ENCODE measurements around the gene OPTN.
"Not testable (repeated sequence)": the region's sequence is repeated elsewhere in the genome, so short reads cannot be mapped to it uniquely, and the experiment has no call there.

The OPTN gene

DNA sequence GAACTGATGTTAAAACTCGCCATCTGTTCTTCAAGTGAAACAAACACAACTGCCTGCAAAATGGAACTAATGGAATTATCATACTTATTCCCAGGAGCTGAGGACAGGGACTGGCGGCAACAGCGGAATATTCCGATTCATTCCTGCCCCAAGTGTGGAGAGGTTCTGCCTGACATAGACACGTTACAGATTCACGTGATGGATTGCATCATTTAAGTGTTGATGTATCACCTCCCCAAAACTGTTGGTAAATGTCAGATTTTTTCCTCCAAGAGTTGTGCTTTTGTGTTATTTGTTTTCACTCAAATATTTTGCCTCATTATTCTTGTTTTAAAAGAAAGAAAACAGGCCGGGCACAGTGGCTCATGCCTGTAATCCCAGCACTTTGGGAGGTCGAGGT is 36.7 kb downstream of the OPTN start:
- no peak for DNase-seq

DNA sequence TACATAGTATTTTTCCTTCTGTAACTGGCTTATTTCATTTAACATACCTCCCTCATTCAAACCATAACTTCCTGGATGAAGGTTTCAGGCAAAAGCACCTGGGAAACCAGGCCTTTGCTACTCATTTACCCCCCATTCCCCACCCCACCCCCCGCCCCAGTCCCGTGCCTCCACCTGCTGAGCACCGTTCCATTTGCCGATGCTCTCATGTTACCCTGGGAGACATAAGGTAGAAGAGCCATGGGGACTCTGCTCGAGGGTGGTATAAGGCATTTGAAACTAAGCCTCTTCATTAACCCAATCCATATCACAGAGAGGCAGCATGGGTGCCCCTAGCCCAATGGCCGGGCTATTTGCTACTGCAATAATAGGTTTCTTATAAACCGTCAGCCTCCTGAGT is 39.2 kb downstream of the OPTN start:
- no peak for DNase-seq

DNA sequence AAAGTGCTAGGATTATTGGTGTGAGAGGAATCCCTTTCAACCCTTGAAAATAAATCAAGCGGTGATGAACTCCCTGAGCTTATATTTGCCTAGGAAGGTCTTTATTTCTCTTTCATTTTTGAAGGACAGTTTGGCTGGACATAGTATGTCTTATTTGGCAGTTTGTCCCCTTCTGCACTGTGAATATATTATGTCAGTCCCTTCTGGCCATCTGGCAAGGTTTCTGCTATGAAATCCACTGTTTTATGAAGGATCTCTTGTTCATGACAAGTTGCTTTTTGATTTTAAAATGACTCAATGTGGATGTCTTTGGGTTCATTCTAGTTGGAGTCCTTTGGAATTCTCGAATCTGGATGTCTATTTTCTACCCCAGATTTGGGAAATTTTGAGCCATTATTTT is 39.7 kb downstream of the OPTN start:
- DNase-seq, result no peak

DNA sequence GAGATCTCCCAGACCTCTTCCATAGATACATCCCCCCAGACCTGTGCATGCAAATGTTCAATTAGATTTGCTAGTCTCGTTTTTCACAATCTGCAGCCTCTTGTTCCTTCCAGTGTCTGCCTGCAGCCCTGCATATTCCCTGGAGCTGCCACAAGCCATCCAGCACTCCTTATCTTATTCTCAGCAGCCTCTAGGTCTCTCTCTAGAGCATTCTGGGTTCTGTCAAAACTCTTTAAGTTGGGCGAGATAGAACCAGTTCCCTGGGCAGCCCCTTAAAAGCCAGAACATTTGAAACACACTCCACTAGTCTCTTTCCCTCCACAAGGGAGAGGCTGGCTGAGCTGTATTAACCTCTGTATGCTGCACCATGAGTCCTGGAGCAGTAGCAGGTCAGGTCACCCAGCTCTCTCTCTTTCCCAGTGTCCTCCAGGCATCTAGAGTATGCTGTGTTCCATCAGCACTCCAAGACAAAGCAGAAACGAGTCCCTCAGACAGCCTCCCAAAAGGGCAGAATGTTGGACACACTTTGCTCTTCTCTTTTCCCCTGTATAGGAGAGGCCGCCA is 40.7 kb downstream of the OPTN start:
- DNase-seq, result no peak

DNA sequence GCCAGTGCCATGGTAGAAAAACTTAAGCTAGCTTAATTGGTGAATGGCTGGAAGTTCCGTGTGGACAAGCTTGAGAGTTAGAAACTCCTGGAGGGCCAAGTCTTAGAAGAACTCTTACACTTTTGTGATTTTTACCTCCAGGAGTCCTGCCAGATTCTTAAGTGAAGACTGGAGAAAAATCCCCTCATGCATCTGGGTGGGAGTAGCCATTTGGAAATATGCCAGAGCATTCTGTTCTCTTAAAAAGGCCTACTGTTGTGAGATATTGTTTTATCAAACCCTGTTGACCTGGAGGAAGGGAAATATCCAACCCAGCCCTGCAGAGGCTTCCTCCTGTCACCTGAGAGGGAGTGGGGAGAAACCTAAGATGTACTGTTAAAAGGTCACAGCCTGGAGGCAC is 43.8 kb downstream of the OPTN start:
- no peak for DNase-seq

DNA sequence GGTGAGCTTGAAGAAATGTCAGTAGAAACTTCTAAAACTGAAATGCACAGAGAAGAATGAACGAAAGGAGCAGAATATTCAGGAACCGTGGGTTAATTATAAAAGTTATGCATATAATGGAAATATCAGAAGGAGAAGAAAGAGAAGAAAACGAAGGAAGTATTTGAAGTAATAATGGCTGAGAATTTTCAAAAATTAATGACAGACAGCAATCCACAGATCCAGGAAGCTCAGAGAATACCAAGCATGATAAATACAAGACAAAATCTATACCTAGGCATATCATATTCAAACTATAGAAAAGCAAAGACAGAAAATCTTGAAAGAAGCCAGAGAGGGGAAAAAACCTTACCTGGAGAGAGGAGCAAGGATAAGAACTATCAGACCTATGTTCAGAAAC is 44.9 kb downstream of the OPTN start:
- no peak for DNase-seq

DNA sequence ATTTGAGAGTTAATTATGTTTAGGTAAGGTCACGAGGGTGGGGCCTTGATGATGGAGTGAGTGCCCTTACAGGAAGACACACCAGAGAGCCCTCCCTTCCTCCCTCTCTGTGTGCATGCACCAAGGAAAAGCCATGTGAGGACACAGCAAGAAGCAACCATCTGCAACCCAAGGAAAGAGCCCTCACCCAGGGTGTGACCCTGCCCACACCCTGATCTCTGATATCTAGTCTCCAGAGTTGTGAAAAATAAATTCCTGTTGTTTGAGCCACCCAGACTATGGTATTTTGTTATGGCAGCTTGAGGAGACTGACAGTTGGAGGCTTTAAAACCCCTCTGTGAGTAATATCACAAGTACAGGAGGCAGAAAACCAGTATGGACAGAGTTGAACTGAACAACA is 46.4 kb downstream of the OPTN start:
- no peak for DNase-seq

DNA sequence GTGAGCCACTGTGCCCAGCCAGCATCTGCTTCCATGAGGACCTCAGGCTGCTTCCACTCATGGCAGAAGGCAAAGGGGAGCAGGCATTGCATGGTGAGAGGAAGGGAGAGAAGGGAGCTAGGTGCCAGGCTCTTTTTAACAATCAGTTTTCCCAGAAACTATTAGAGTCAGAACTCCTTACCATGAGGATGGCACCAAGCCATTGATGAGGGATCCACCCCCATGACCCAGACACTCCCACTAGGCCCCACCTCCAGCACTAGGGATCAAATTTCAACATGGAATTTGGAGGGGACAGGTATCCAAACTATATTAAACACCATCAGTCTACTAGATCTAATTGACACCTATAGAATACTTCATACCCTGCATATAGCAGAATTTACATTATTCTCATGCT is 47.2 kb downstream of the OPTN start:
- DNase-seq, result no peak

DNA sequence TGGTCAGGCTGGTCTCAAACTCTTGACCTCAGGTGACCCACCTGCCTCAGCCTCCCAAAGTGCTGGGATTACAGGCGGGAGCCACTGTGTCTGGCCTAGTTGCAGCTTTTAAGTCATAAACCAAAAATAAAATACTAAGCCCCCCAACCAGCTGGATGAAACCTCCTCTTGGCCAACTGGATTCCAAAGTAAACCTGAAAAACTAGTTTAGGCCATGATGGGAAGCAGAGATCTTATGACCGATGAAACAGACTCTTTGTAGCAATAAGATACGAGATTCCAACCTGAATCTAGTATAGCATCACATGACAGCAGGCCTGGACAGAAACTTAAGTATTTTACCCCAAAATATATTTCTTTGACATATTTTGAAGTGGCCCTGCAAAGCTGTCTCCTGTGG is 52.3 kb downstream of the OPTN start:
- no peak for DNase-seq

DNA sequence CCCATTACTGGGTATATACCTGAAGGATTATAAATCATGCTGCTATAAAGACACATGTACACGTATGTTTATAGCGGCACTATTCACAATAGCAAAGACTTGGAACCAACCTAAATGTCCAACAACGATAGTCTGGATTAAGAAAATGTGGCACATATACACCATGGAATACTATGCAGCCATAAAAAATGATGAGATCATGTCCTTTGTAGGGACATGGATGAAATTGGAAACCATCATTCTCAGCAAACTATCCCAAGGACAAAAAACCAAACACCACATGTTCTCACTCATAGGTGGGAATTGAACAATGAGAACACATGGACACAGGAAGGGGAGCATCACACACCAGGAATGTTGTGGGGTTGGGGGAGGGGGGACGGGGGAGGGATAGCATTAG is 55.9 kb downstream of the OPTN start:
- DNase-seq, result not testable (repeated sequence)

DNA sequence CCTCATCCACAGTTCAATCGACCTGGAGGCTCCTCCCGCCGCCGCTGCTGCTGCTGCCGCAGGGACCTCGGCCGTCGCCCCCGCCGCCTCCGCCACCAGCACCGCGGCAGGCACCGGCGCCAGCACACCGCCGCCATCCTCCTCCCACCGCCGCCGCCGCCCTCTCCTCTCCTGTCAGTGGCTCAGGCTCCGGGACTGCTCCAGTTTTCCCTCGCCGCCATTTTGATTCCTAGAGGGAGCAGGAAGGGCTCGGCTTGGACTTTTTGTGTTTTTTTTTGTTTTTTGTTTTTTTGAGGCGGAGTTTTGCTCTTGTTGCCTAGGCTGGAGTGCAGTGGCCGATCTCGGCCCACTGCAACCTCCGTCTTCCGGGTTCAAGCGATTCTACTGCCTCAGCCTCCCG is 58.4 kb downstream of the OPTN start:
- peak; percentile 13 for DNase-seq

DNA sequence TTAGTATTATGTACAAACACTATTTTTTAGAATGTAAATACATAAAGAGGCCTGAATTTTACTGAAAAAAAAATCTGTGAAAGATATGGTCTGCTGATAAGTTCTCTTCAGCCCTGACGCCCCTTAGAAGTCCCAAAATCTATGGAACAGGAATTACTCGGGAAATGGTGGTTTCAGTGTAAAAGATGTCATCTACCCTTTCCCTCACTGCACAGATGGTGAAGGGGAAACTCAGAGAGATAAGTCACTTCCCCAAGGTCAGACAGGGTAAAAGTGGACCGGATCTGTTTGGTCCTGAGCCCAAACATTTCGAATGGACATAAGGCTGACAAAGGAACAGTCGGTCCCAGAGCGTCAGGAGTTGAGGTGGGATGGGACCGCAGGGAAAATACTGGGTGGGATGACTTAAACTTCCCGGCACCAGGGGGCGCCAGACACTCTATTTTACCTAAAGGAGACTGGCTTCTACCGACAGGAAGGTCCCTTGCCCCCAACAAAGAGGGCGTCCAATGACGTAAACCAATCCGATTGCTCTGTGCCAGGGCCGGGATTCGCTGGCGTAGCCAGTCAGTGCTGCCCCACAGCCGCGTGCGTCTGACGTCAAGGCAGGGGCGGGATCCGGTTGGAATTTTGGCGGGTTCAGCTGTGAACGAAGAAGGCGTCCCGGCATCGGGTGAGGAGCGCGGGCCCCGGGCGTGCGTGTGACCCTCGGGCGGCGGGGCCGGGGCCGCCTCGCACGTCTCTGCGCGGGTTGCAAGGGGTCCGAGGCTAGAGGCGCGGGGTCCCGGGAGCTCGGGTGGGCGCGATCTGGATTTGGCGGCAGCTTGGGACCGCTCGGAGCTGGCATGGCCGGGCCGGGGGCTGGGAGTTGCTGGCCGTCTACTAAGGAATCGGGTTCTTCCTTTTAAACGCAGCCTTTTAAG is 61.2 kb downstream of the OPTN start, which contains the start of gene MCM10:
Gene MCM10 (plus strand): TSS at position 625 of the 923 bp plus-strand sequence. CDS start 2,645 bp downstream, outside the sequence.
- DNase-seq, result peak; percentile 97

DNA sequence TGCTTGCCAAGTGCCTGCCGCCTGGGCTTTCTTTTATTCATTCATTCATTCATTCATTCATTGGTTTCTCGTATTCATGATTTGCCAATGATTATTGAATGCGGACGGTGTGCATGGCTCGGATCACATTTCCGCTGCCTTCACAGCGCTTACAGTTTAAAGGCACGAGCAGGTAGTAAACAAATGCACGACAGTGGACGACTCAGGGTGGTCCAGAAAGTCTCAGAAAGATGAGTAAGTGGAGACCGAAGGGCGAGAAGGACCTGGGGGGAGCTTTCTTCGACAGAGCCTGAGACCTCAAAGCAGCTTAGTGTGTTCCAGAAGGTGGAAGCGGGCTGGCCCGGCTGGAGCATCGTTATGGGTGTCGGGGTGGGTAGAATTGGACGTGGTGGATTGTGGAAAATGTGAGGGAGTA is 61.9 kb downstream of the OPTN start:
- DNase-seq, result no peak

DNA sequence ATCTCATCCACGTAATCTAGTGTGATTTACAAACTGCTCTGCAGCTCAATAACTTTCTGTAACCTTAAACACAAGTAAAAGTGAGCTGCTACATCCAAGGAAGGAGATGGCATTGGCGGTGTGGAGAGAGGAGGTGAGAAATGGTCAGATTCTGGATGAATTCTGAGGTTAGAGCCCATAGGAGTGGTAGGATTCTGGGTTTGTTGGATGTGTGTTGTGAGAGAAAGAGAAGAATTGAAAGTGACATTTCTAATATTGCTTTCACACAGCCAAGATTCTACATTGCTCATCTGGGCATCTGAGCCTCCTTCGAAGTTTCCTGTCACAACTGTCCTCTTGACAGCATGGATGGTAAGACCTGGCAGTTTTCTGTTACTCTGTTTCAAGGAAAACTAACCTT is 63.9 kb downstream of the OPTN start:
- DNase-seq, result no peak

DNA sequence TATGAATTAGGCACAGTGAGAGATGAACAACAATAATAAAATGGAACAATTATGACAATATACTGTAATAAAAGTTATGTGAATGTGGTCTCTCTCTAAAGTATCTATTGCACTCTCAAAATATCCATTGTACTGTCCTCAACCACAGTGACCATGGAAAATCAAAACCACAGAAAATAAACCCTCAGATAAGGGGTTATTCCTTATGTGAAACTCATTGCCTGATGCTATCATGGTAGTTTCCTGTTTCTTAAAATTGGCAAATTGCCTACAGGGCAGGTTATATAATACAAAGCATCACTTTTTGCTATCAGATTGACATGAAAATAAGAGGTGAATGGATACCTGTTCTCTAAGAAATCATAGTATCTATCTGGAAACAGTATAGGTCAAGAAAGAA is 65.2 kb downstream of the OPTN start:
- DNase-seq, result no peak

DNA sequence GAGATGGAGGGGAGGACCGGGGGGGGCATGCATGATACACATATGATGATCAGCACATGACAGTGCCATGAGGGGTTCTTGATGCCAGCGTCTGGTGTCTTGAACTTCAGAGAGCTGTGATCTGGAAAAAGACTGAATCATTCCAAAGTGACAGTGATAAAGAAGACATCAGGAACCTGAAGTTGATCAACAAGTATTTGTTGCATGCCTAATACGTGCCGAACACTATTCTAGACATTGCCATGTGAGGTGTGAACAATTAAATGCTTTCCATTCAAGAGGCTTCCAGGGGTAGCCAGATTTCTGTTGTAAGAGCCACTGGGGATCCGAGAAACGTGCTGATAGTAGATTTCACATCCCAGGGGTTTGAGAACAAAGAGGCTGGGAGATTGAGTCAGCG is 67.6 kb downstream of the OPTN start:
- no peak for DNase-seq

DNA sequence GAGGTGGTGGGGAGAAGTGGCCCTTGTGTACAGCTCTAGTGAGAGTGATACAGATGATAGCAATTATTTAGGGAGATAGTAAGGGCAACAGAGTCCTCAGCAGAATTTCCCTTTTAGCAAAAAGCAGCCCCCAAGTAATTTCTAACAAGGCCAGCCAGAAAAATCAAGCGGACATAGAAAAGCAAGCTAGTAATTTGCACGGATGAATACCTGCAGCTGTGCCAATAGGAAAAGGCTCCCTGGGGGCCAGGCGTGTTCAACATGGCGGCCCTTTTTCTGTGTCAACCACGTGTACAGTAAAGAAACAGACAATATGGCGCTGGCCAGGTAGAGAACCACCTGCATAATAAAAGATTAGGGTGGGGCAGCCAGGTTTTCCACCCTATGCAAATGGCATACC is 68.8 kb downstream of the OPTN start:
- no peak for DNase-seq

DNA sequence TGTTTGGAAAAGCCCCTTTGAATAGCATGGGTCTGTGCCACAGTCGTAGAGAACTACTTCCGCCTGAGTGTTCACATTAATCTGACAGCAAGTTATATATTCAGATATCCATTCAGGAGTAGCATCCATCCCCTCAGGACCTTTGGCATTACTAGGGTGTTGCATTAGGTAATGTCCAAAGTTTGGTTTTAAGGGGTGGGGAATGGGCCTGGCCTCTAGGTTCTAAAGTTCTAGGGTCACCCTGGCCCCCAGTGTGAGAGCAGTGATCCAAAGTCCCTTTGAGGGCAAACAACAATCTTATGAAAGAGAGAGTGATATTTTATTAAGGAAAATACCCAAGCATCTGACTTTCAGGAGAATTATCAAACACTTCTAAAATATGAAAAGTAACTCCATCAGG is 73.7 kb downstream of the OPTN start:
- no peak for DNase-seq

DNA sequence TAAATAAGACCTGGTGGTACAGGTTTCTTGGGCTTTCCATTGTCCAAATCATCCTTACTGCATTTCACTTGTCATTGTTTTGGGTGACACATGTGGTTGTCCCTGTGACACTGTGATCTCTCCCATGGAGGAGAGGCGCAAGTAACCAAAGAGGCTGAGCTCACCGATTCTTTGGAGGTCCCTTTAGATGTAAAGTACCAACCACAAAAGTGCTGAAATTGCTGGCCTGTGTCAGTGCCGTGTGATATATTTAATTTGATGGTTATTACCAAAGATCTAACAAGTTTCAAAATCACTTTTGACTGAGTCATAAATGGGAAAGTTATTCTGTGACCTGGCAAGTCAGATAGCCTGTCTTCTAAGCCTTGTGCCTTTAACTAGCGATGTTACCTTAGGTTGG is 80.8 kb downstream of the OPTN start:
- DNase-seq, result no peak

DNA sequence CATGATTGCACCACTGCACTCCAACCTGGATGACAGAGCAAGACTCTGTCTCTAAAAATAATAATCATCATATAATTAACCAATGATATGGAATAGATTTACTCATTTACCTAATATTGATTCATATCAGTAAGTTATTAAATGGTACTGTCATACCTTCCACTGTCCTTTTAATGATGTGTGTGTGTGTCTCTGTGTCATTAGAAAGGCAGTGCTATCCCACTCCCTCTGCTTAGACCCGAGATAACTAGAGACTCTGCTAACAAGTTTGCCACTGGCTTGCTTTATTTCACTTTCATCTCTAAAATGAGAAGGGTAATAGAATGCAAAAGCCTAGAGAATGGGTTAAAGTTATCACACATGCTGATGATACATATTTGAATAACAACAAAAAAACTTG is 82.5 kb downstream of the OPTN start:
- no peak for DNase-seq

DNA sequence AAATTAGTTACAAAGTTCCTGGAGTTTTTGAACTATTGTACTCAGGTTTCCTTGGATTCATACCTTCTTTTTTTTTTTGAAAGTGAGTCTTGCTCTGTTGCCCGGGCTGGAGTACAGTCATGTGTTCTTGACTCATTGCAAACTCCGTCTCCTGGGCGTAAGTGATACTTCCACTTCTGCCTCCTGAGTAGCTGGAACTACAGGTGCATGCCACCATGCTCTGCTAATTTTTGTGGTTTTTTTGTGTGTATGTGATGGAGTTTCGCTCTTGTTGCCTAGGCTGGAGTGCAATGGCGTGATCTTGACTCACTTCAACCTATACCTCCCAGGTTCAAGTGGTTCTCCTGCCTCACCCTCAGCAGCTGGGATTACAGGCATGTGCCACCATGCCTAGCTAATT is 83.7 kb downstream of the OPTN start:
- no peak for DNase-seq

DNA sequence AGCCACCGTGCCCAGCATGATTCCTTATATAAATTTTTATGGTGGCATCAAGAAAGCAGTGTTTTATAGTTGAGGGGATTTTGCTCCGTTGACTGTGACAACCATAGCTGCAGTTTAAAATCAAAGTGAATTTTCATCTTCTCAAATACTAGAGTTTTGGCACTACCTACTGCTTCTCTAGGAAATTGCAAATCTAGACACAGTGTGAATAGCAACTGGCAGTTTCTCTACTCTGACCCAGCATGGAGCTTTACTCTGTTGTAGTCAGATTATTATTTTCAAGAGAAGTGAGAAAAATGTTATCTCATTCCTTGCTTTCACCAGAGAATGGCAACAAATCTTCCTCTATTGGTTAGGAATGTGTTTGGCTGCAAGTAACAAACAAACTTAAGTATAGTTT is 84.3 kb downstream of the OPTN start:
- no peak for DNase-seq

DNA sequence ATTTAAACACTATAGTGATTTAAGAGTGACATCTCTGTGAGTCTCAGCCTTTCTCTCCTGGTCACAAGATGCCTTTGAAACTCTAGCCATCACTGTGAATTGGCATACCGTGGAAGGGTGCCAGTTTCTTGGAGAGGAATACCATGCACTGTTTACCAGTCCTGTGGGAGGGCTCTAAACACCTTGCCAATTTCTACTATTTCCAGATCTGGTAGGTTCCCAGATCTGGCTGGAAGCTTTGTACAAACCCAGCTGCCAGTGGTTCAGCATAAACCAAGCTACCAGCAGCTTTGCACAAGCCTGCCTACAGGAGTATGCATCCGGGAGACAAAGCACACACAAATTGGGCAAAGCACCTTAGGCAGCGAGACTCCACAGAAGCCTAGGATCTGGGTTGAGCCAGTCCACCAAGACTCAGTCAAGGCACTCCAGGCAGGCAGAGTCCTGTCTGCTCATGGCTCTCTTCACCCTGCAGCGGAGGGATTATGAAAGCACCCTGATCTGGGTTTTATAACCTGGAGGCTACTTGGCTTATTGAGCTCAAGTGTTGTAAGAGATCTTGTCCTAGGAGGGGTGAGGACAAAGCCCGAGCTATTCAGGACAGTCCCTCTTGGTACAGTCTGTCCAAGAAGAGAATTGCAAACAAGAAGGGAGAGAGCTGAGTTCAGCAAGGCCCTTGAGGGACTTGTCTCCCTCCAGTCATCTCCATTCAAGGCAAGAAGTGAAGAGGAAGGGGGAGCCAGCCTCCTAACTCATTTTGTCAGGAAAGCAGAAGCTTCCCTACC is 85.0 kb downstream of the OPTN start:
- no peak for DNase-seq

DNA sequence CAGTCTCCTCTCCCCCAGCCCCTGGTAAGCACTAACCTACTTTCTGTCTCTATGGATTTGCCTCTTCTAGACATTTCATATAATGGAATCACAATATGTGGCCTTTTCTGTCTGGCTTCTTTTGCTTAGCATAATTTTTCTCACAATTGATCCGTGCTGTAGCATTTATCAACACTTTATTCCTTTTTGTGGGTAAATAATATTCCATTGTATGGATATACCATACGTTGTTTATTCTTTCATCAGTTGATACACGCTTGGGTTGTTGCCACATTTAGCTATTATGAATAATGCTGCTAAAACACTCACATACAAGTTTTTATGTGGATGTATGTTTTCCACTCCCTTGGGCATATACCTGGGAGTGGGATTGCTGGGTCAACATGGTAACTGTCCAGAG is 87.2 kb downstream of the OPTN start:
- DNase-seq, result no peak
